Stimulated activated naive B cell treated with anti-CD40 and anti-IgM and Interleukin-4, amounts not matched to agents 10 μg/mL and 1 μg/mL and 100 μg/mL, for 72 hours (primary cell): ENCODE data around the gene GALK1.

Experiments
- ATAC-seq, 2 donors: fragments of 150-1000 bp; cut with Tn5 transposase; replicated peaks; 2 replicates each; pipeline ENCODE4 v1.10.0; 2021; ENCODE audit warnings: moderate library complexity in 1 of 2
- DNase-seq: peaks from one replicate; pipeline ENCODE4 v3.0.0; 2021
- H3K27ac Mint-ChIP-seq: one replicate; pipeline ENCODE4 v1.8.0; 2022; ENCODE audit warnings: mild to moderate bottlenecking, mixed read lengths
- H3K27me3 Mint-ChIP-seq, 2 donors: one replicate each; pipeline ENCODE4 v1.8.0; 2022; ENCODE audit warnings: mixed read lengths in 2 of 2
- H3K36me3 Mint-ChIP-seq, 2 donors: one replicate each; pipeline ENCODE4 v1.8.0; 2022; ENCODE audit warnings: mixed read lengths in 2 of 2, mild to moderate bottlenecking in 1 of 2
- H3K4me1 Mint-ChIP-seq, 2 donors: one replicate each; pipeline ENCODE4 v1.8.0; 2022; ENCODE audit warnings: mixed read lengths in 2 of 2, mild to moderate bottlenecking in 1 of 2
- H3K4me3 Mint-ChIP-seq, 2 donors: one replicate each; pipeline ENCODE4 v1.8.0; 2022; ENCODE audit warnings: mild to moderate bottlenecking in 2 of 2, mixed read lengths in 2 of 2, moderate library complexity in 1 of 2
- H3K9me3 Mint-ChIP-seq, 2 donors: one replicate each; pipeline ENCODE4 v1.8.0; 2022; ENCODE audit warnings: mixed read lengths in 2 of 2, mild to moderate bottlenecking in 1 of 2

The GALK1 gene

GRCh38 chr17:75799402-75799801 is 34.4 kb upstream of the GALK1 start:
- peak overlapping the region; percentile 40 for H3K27ac Mint-ChIP-seq
- DNase-seq (no peak), ATAC-seq (peak; percentile 72 to 75)
- no peaks in the 10 kb centered on the region for H3K9me3 Mint-ChIP-seq
- peaks cover 11 to 27% of the 10 kb centered on the region in 2 donors for H3K4me1 Mint-ChIP-seq
- H3K36me3 Mint-ChIP-seq = peaks cover 15 to 26% of the 10 kb centered on the region in 2 donors
- H3K27me3 Mint-ChIP-seq = no peaks in the 10 kb centered on the region
- no peak overlapping the region for H3K4me3 Mint-ChIP-seq

DNA sequence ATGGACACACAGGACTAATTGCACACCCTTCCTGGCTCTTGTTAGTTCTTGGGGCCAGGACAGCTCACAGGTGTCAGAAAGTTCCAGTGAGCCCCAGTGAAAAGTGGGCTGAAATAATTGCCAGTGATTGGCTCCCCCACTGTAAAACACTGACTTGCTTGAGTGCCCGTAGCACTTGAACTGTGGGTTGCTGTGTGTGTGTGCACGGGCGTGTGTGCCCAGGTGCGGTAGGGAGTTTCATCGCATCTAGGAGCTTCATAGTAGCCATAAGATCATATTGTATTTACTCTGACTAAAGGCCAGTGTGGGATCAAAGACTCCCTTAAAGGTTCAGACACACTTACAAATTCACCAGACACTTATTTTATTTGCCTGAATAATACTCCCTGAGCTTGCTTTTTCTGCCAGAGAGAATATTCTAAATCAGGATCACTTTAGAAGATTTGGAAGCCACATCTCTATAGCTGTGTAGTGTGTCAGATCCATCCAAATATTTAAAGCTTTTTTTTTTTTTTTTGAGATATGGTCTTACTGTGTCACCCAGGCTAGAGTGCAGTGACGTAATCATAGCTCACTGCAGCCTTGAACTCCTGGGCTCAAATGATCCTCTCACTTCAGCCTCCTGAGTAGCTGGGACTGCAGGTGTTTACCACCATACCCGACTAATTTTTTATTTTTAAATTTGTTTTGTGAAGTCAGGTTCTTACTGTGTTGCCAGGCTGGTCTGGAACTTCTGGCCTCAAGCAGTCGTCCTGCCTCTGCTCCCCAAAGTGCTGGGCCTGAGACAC is 31.0 kb upstream of the GALK1 start:
- Mint-ChIP-seq H3K9me3 (no peaks in the 10 kb centered on the region), H3K27me3 (no peaks in the 10 kb centered on the region), H3K36me3 (peaks cover 17 to 28% of the 10 kb centered on the region in 2 donors), H3K4me3 (no peak overlapping the region), H3K27ac (no peak overlapping the region), H3K4me1 (peaks cover 15 to 30% of the 10 kb centered on the region in 2 donors)
- no peak for ATAC-seq
- no peak for DNase-seq

DNA sequence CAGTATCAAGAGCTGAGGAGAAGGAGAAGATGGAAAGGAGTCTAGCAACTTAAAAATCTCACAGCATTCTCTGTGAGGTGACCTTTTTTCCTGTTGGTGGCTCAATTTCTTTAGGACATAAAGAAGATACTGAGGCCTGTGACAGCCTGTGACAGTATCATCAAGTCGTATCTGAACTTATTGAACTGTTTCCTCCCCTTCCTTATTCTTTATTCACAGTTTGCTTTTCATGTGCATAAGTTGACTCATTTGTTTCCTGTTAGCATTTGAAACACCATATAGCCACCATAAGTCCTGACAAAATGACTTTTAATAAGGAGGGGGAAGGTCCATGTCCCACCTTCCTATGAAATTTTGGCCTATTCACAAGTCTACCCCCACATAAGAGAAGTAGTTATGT is 28.5 kb upstream of the GALK1 start:
- H3K4me3 Mint-ChIP-seq = no peak overlapping the region
- peaks cover 15 to 17% of the 10 kb centered on the region in 2 donors for H3K36me3 Mint-ChIP-seq
- DNase-seq = no peak
- H3K27ac Mint-ChIP-seq = no peak overlapping the region
- H3K4me1 Mint-ChIP-seq = peaks cover 13 to 26% of the 10 kb centered on the region in 2 donors
- peak in 1 of 2 donors; percentile 36 for ATAC-seq
- H3K27me3 Mint-ChIP-seq = no peaks in the 10 kb centered on the region
- H3K9me3 Mint-ChIP-seq = no peaks in the 10 kb centered on the region

DNA sequence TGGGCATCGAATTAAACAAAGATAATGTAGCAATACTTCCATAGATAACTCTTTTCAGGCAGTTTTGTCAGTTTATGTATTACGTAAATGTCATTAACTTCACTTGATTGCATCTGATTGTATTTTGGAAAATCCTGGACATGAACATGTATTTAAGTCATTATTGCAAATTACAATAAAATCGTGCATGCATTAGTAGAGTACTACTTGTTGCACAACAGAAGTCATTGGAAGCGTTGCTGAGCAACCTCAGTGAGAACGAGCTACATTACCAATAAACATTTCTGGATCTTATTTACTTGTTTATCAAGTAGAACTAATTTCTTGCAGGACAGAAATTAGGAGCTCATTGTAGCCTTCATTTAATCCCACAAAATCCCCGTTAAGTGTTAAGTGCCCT is 26.3 kb upstream of the GALK1 start:
- Mint-ChIP-seq H3K4me1 (peaks cover 17 to 35% of the 10 kb centered on the region in 2 donors), H3K27ac (no peak overlapping the region), H3K9me3 (no peaks in the 10 kb centered on the region)

DNA sequence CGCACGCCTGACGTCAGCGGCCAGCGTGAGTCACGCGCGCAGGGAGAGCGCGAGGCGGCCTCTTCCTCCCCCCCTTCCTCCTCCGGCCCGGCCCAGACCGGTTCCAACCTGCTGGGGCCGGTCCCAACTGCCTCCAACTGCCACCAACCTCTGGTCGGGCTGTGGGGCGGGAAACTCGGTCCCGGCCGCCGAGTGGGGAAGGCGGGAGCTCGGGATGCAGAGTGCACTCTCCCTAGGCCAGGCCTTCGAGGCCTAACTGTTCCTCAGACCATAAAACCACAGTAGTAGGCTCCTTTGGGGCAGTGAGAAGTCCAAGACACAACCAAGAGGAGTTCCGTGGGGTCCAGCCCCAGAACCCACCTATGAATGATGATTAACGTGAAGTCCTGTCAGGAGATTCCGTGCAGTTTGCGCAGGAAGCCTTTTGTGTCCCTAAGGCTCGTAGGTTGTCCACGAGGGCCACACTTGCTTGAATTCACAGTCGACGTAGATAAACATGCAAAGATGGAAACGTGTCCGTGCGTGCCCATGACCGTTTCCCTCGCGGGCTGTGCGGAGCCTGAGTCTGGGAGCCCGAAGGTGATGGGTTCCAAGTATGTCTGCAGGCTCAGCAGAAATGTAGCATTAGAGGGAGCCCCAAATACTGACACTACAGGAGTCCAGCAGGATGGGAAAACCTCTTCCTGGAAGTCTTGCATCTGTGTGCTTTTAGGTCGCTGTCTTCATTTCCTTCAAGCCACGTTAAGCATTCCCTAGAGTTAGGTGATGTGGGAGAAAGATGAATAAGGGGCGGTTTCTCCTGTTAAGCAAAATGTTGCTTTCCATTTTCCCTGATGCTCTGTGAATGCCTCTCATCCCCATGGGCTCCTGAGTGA is 20.3 kb upstream of the GALK1 start:
- peaks cover 0 to 1% of the 10 kb centered on the region in 2 donors for H3K9me3 Mint-ChIP-seq
- peaks cover 7 to 19% of the 10 kb centered on the region in 2 donors for H3K36me3 Mint-ChIP-seq
- no peaks in the 10 kb centered on the region for H3K27me3 Mint-ChIP-seq
- peak overlapping the region; percentile 87 to 93 for H3K4me3 Mint-ChIP-seq
- H3K4me1 Mint-ChIP-seq = peaks cover 19 to 40% of the 10 kb centered on the region in 2 donors
- H3K27ac Mint-ChIP-seq = peak overlapping the region; percentile 99
- ATAC-seq (peak; percentile 81 to 85), DNase-seq (peak; percentile 86)

More for the DNA sequence above, 26.3 kb upstream of the GALK1 start:
- DNase-seq (no peak), ATAC-seq (no peak)
- H3K36me3 Mint-ChIP-seq = peaks cover 15 to 17% of the 10 kb centered on the region in 2 donors
- no peaks in the 10 kb centered on the region for H3K27me3 Mint-ChIP-seq
- no peak overlapping the region for H3K4me3 Mint-ChIP-seq

- Mint-ChIP-seq H3K4me1 (peaks cover 22 to 43% of the 10 kb centered on the region in 2 donors), H3K27ac (peak within 1 kb of the TSS; percentile 99), H3K36me3 (peaks cover 6 to 22% of the 10 kb centered on the region in 2 donors), H3K4me3 (peak within 1 kb of the TSS; percentile 87 to 93), H3K9me3 (peaks cover 0 to 1% of the 10 kb centered on the region in 2 donors), H3K27me3 (peaks cover 3% of the 10 kb centered on the region in 2 donors)
- peak; percentile 95 for DNase-seq
- ATAC-seq = peak; percentile 75 to 80
These were observed 19.6 kb upstream of the GALK1 start, which contains the start of gene UNK for GRCh38 chr17:75784473-75785015. TSS of gene UNK (plus strand) at chr17:75784806. CDS start at chr17:75784881, 75 bp downstream.

GRCh38 chr17:75783803-75784472 is 18.9 kb upstream of the GALK1 start:
- DNase-seq (no peak), ATAC-seq (peak; percentile 1)
- Mint-ChIP-seq H3K27me3 (peaks cover 5 to 6% of the 10 kb centered on the region in 2 donors), H3K4me1 (peaks cover 23 to 45% of the 10 kb centered on the region in 2 donors), H3K27ac (peak overlapping the region; percentile 99), H3K9me3 (peaks cover 0 to 1% of the 10 kb centered on the region in 2 donors), H3K4me3 (peak overlapping the region; percentile 87 to 93), H3K36me3 (peaks cover 8 to 25% of the 10 kb centered on the region in 2 donors)

- Mint-ChIP-seq H3K4me3 (peak overlapping the region; percentile 75 to 93), H3K27me3 (peaks cover 5 to 6% of the 10 kb centered on the region in 2 donors), H3K36me3 (peaks cover 15 to 32% of the 10 kb centered on the region in 2 donors), H3K27ac (peak overlapping the region; percentile 96), H3K9me3 (peaks cover 0 to 1% of the 10 kb centered on the region in 2 donors), H3K4me1 (peaks cover 27 to 52% of the 10 kb centered on the region in 2 donors)
- DNase-seq (no peak), ATAC-seq (peak; percentile 31 to 36)
These were observed 18.2 kb upstream of the GALK1 start for GRCh38 chr17:75783069-75783783.

DNA sequence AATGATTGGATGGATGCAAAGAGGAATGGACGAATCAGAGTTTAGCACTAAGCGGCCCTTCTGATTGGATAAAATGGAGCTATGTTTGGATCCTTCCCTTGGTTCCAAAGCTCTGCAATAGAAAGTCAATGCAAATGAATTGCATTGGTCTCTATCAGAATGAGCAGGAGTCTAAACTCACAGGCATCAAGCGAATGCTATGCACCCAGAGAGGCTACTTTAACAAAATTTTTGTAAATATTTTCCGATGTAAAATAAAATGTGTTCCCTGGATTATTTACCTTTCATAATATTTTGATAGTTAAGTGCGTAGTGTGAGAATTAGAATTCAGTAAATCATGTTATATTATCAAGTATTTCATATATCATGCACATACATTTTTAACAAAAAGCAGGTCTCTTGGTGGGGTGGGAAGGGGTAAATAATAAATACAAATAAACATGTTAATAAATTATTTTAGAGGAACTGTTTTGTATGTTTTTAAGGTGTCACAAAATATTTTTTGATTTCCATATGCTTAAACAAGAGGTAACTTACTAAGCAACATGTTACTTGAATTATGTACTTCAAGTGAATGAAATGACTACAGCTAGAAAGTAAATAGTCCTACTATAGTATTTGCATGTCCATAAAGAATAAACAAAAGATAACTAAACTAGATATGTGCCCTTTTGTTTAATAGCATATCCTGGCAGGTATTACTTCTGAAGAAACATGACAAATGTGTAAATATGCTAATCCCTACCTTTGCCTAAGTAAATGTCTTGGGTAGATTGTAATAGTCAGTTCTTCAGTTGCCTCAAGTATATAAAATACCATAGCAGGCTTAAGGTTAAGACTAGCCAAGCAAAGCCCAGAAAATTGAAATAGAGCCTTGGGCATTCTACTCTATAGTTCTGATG is 15.2 kb upstream of the GALK1 start:
- Mint-ChIP-seq H3K9me3 (peaks cover 0 to 1% of the 10 kb centered on the region in 2 donors), H3K36me3 (peaks cover 34 to 45% of the 10 kb centered on the region in 2 donors), H3K27me3 (peaks cover 5 to 6% of the 10 kb centered on the region in 2 donors), H3K4me3 (peak overlapping the region; percentile 90 to 94), H3K4me1 (peaks cover 29 to 63% of the 10 kb centered on the region in 2 donors), H3K27ac (peak overlapping the region; percentile 99)
- DNase-seq (no peak), ATAC-seq (no peak)

GRCh38 chr17:75779250-75779986 is 14.4 kb upstream of the GALK1 start:
- H3K27ac Mint-ChIP-seq = peak overlapping the region; percentile 99
- H3K27me3 Mint-ChIP-seq = peaks cover 5 to 6% of the 10 kb centered on the region in 2 donors
- H3K4me1 Mint-ChIP-seq = peaks cover 29 to 61% of the 10 kb centered on the region in 2 donors
- peak overlapping the region; percentile 90 to 94 for H3K4me3 Mint-ChIP-seq
- peak; percentile 68 to 74 for ATAC-seq
- peak; percentile 94 for DNase-seq
- peaks cover 0 to 1% of the 10 kb centered on the region in 2 donors for H3K9me3 Mint-ChIP-seq
- H3K36me3 Mint-ChIP-seq = peaks cover 33 to 49% of the 10 kb centered on the region in 2 donors

- peaks cover 5 to 6% of the 10 kb centered on the region in 2 donors for H3K27me3 Mint-ChIP-seq
- H3K4me1 Mint-ChIP-seq = peaks cover 29 to 60% of the 10 kb centered on the region in 2 donors
- H3K36me3 Mint-ChIP-seq = peaks cover 35 to 51% of the 10 kb centered on the region in 2 donors
- peak overlapping the region; percentile 99 for H3K27ac Mint-ChIP-seq
- peaks cover 0 to 1% of the 10 kb centered on the region in 2 donors for H3K9me3 Mint-ChIP-seq
- no peak for DNase-seq
- ATAC-seq = no peak
- H3K4me3 Mint-ChIP-seq = peak overlapping the region; percentile 90 to 94
These were observed 13.9 kb upstream of the GALK1 start for GRCh38 chr17:75778861-75779249.
